ENCODE data around the gene MTG1.
"Not testable (repeated sequence)": the region's sequence is repeated elsewhere in the genome, so short reads cannot be mapped to it uniquely, and the experiment has no call there.

- TF ChIP-seq, protein P1, sequence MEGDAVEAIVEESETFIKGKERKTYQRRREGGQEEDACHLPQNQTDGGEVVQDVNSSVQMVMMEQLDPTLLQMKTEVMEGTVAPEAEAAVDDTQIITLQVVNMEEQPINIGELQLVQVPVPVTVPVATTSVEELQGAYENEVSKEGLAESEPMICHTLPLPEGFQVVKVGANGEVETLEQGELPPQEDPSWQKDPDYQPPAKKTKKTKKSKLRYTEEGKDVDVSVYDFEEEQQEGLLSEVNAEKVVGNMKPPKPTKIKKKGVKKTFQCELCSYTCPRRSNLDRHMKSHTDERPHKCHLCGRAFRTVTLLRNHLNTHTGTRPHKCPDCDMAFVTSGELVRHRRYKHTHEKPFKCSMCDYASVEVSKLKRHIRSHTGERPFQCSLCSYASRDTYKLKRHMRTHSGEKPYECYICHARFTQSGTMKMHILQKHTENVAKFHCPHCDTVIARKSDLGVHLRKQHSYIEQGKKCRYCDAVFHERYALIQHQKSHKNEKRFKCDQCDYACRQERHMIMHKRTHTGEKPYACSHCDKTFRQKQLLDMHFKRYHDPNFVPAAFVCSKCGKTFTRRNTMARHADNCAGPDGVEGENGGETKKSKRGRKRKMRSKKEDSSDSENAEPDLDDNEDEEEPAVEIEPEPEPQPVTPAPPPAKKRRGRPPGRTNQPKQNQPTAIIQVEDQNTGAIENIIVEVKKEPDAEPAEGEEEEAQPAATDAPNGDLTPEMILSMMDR (IDR thresholded peaks at IDR 0.05), result not testable (repeated sequence)
- not testable (repeated sequence) for TF ChIP-seq POLR2A (IDR thresholded peaks at IDR 0.05)
Observed at GRCh38 chr10:133432789-133433188, 38.8 kb downstream of the MTG1 start.
